Suprapubic skin (tissue), 3 donors: ENCODE measurements around the gene ZFAND2B.

Experiments used
- CTCF ChIP-seq, 2 donors: fragments of 200-600 bp in 1 of 2; fragments of 450-650 bp in 1 of 2; sonication (generic) in 1 of 2; IDR thresholded peaks; one replicate each; pipeline ENCODE4 v1.5.1; 2016 to 2019; ENCODE audit warnings: antibody characterized with exemption in 2 of 2, mild to moderate bottlenecking in 1 of 2, moderate library complexity in 1 of 2
- POLR2AphosphoS5 ChIP-seq, 3 donors: sonication (generic); formaldehyde crosslinking; IDR thresholded peaks; one replicate each; pipeline ENCODE4 v1.6.1; 2017; ENCODE audit warnings: antibody characterized with exemption in 3 of 3

- no peak for TF ChIP-seq CTCF (IDR thresholded peaks at IDR 0.05)
- TF ChIP-seq POLR2AphosphoS5 (IDR thresholded peaks at IDR 0.05) = no peak
Measured at GRCh38 chr2:219246559-219246958, 40.0 kb downstream of the ZFAND2B start.
